ENCODE data around the gene RGS10. TPM values are rescaled to one million over a fixed set of nuclear protein-coding genes. Genes with fewer than 3 reads are reported as not detected.

The RGS10 gene
- total RNA-seq (2021): 44.5 and 46.0 TPM in 2 replicates
- Bru-seq, nascent RNA: percentile 64 among the genes with signal in this experiment
- BruChase-seq, experiment 1, labeled RNA remaining after a 2-hour chase: percentile 66 among the genes with signal in this experiment
- BruChase-seq, experiment 2, labeled RNA remaining after a 6-hour chase: percentile 67 among the genes with signal in this experiment
- long read RNA-seq, transcript RGS10-202 (5 exons, 804 nt): major isoform, 53 of 59 reads
- long read RNA-seq, partial matches to known transcripts: 1 of 59 reads
- long read RNA-seq, other reads (novel, unspliced or antisense): 4 of 59 reads

GRCh38 chr10:119542357-119542987 is at the start of gene RGS10:
Gene RGS10, minus strand, starts transcription at chr10:119542719. Its CDS starts 81 bp downstream, at chr10:119542638.
- peak within 1 kb of the TSS; percentile 77 for H3K4me3 ChIP-seq
- H3K4me1 ChIP-seq (replicated peaks; ENCODE audit: insufficient read depth): peaks cover 31% of the 10 kb centered on the region
- CTCF ChIA-PET: interaction anchor here (0.6 to 1.2 kb wide), 2 partner anchors 26 to 341 kb away, joined by 3 read pairs; no protein-coding TSS in a partner anchor
- no peaks in the 10 kb centered on the region for H3K36me3 ChIP-seq (ENCODE audit: low read depth)
- peak; percentile 61 to 81 for DNase-seq
- H3K27me3 ChIP-seq (ENCODE audit: insufficient read depth, low read depth): no peaks in the 10 kb centered on the region
- POLR2A ChIA-PET (ENCODE audit: unreplicated experiment): interaction anchor here (0.6 to 1.0 kb wide), 7 partner anchors 20 to 399 kb away, joined by 3 to 6 read pairs (median 4); partner anchors contain the start of gene INPP5F
- no peaks in the 10 kb centered on the region for H3K9me2 ChIP-seq (ENCODE audit: insufficient read depth)
- H3K27ac ChIP-seq: peak within 1 kb of the TSS; percentile 32
- H3K79me2 ChIP-seq (ENCODE audit: low read depth): peaks cover 35% of the 10 kb centered on the region
- TF ChIP-seq, protein P1, sequence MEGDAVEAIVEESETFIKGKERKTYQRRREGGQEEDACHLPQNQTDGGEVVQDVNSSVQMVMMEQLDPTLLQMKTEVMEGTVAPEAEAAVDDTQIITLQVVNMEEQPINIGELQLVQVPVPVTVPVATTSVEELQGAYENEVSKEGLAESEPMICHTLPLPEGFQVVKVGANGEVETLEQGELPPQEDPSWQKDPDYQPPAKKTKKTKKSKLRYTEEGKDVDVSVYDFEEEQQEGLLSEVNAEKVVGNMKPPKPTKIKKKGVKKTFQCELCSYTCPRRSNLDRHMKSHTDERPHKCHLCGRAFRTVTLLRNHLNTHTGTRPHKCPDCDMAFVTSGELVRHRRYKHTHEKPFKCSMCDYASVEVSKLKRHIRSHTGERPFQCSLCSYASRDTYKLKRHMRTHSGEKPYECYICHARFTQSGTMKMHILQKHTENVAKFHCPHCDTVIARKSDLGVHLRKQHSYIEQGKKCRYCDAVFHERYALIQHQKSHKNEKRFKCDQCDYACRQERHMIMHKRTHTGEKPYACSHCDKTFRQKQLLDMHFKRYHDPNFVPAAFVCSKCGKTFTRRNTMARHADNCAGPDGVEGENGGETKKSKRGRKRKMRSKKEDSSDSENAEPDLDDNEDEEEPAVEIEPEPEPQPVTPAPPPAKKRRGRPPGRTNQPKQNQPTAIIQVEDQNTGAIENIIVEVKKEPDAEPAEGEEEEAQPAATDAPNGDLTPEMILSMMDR (conservative IDR thresholded peaks at IDR 0.05): no peak
- TF ChIP-seq EZH2 (IDR thresholded peaks at IDR 0.05; ENCODE audit: low read depth): no peak
- H2AFZ ChIP-seq: peak within 1 kb of the TSS; percentile 80
- no TSS peak for BruUV-seq (replicated peaks)
- H3F3A ChIP-seq (ENCODE audit: insufficient read depth, low read depth): peaks cover 6% of the 10 kb centered on the region; the same call in 1 of the 2 replicates
- intact Hi-C loops (cut with micrococcal nuclease; ENCODE audit: unreplicated experiment): loop anchor here (2.0 to 5.0 kb wide), 3 partner anchors 98 to 345 kb away; no protein-coding TSS in a partner anchor
- H3K9me3 ChIP-seq (ENCODE audit: insufficient read depth, low read depth): no peaks in the 10 kb centered on the region
- no peaks in the 10 kb centered on the region for H4K20me1 ChIP-seq (ENCODE audit: insufficient read depth)
- peak within 1 kb of the TSS; percentile 87 for H3K4me2 ChIP-seq

GRCh38 chr10:119588071-119588470 is 45.6 kb upstream of the RGS10 start:
- no peaks in the 10 kb centered on the region for H3K9me3 ChIP-seq (ENCODE audit: insufficient read depth, low read depth)
- no peaks in the 10 kb centered on the region for H3K27me3 ChIP-seq (ENCODE audit: insufficient read depth, low read depth)
- ChIA-PET CTCF (no interaction called here), POLR2A (ENCODE audit: unreplicated experiment) (no interaction called here)
- no peak overlapping the region for H2AFZ ChIP-seq
- H3K4me1 ChIP-seq (replicated peaks; ENCODE audit: insufficient read depth): peaks cover 14% of the 10 kb centered on the region
- no peak overlapping the region for H3K4me3 ChIP-seq
- H3K9me2 ChIP-seq (ENCODE audit: insufficient read depth): no peaks in the 10 kb centered on the region
- peaks cover 5% of the 10 kb centered on the region; the same call in 1 of the 2 replicates for H3F3A ChIP-seq (ENCODE audit: insufficient read depth, low read depth)
- no peak for DNase-seq
- H3K27ac ChIP-seq: no peak overlapping the region
- no TSS peak for BruUV-seq (replicated peaks)
- H3K79me2 ChIP-seq (ENCODE audit: low read depth): peaks cover 90% of the 10 kb centered on the region
- H4K20me1 ChIP-seq (ENCODE audit: insufficient read depth): peaks cover 55% of the 10 kb centered on the region
- H3K36me3 ChIP-seq (ENCODE audit: low read depth): peaks cover 17% of the 10 kb centered on the region; the same call in 1 of the 2 replicates
- H3K4me2 ChIP-seq: no peak overlapping the region
- TF ChIP-seq, protein P1 (conservative IDR thresholded peaks at IDR 0.05): no peak
- intact Hi-C loops (cut with micrococcal nuclease; ENCODE audit: unreplicated experiment): no loop called here

DNA sequence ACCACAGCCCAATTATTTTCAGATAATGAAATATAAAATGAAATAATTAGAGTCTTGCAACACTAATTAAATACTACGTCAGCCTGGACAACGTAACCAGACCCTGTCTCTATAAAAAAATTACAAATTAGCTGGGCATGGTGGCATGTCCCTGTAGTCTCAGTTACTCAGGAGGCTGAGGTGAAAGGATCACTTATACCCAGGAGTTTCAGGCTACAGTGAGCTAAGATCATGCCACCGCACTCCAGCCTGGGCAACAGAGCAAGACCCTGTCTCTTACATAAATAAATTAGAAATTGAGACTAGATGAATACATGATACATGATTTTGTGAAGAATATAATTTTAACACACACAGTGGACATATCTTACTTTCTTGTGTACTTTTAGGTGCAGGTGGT is 35.8 kb upstream of the RGS10 start:
- Histone ChIP-seq H2AFZ (no peak overlapping the region), H3K4me3 (no peak overlapping the region), H3K4me1 (replicated peaks; ENCODE audit: insufficient read depth) (no peaks in the 10 kb centered on the region), H3F3A (ENCODE audit: insufficient read depth, low read depth) (peaks cover 22% of the 10 kb centered on the region; the same call in 1 of the 2 replicates), H3K4me2 (no peak overlapping the region), H3K27me3 (ENCODE audit: insufficient read depth, low read depth) (no peaks in the 10 kb centered on the region), H3K79me2 (ENCODE audit: low read depth) (peaks cover 6% of the 10 kb centered on the region; the same call in 1 of the 2 replicates), H4K20me1 (ENCODE audit: insufficient read depth) (peaks cover under 1% of the 10 kb centered on the region), H3K27ac (no peak overlapping the region), H3K9me3 (ENCODE audit: insufficient read depth, low read depth) (no peaks in the 10 kb centered on the region), H3K36me3 (ENCODE audit: low read depth) (peaks cover 15% of the 10 kb centered on the region; the same call in 1 of the 2 replicates), H3K9me2 (ENCODE audit: insufficient read depth) (no peaks in the 10 kb centered on the region)
- ChIA-PET CTCF (interaction anchor here (0.5 kb wide), 1 partner anchor 878 kb away, joined by 5 read pairs; no protein-coding TSS in a partner anchor), POLR2A (ENCODE audit: unreplicated experiment) (no interaction called here)
- TF ChIP-seq, protein P1 (conservative IDR thresholded peaks at IDR 0.05): no peak
- no peak for TF ChIP-seq EZH2 (IDR thresholded peaks at IDR 0.05; ENCODE audit: low read depth)
- no TSS peak for BruUV-seq (replicated peaks)
- DNase-seq: no peak
- intact Hi-C loops (cut with micrococcal nuclease; ENCODE audit: unreplicated experiment): no loop called here
